Stimulated activated naive CD8-positive, alpha-beta T cell treated with anti-CD3 and anti-CD28 coated beads, Interleukin-15, Interleukin-2, amounts not matched to agents 100 U/mL and 50 U/mL, for 24 hours (primary cell): ENCODE results near the gene EPS8L3.
"Not testable (repeated sequence)": the region's sequence is repeated elsewhere in the genome, so short reads cannot be mapped to it uniquely, and the experiment has no call there.

ENCODE experiments used
- ATAC-seq: fragments of 150-1000 bp; cut with Tn5 transposase; one replicate; pipeline ENCODE4 v1.10.0; 2021
- DNase-seq: peaks from one replicate; pipeline ENCODE4 v3.0.0; 2021

Gene EPS8L3, protein sequence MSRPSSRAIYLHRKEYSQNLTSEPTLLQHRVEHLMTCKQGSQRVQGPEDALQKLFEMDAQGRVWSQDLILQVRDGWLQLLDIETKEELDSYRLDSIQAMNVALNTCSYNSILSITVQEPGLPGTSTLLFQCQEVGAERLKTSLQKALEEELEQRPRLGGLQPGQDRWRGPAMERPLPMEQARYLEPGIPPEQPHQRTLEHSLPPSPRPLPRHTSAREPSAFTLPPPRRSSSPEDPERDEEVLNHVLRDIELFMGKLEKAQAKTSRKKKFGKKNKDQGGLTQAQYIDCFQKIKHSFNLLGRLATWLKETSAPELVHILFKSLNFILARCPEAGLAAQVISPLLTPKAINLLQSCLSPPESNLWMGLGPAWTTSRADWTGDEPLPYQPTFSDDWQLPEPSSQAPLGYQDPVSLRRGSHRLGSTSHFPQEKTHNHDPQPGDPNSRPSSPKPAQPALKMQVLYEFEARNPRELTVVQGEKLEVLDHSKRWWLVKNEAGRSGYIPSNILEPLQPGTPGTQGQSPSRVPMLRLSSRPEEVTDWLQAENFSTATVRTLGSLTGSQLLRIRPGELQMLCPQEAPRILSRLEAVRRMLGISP

DNA sequence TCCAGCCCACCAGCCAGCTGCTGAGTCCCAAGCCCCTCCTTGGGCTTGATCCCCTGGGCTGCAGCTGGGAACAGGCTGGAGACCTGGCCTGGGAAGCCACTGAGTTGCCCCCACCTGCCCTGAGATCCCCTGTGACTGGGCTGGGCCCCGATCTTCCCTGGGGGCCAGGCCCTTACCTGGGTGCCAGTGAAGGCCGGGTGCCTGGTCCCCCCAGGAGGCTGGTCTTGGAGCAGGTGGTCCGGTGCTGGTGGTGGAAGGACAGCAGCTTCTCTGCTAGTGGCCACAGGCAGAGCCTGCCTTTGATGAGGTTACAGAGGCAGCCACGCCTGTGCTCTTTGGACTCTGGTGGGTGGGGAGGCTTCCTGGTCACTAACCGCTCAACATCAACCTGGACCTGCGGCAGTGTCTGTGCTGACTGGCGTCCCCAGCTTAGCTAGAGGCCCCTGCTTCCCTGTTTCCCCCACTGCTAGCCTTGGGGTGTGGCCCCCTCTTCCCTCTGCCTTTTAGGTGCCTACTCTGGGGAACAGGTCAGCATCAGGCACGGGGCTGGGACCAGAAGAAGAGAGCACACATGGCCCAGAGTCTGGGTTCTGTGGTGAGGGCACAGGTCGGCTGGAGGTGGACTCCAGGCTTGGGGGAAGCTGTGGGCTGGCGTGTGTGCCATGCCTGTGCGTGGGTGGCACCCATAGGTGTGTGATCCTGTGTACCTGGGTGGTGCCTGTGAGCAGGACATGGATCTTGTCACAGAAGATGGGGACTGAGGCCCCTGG lies at the start of gene EPS8L3:
Gene EPS8L3, minus strand, starts transcription at position 278 of the 770 bp plus-strand sequence. CDS start 2,174 bp downstream, outside the sequence.
- DNase-seq: no peak
- no peak for ATAC-seq

DNA sequence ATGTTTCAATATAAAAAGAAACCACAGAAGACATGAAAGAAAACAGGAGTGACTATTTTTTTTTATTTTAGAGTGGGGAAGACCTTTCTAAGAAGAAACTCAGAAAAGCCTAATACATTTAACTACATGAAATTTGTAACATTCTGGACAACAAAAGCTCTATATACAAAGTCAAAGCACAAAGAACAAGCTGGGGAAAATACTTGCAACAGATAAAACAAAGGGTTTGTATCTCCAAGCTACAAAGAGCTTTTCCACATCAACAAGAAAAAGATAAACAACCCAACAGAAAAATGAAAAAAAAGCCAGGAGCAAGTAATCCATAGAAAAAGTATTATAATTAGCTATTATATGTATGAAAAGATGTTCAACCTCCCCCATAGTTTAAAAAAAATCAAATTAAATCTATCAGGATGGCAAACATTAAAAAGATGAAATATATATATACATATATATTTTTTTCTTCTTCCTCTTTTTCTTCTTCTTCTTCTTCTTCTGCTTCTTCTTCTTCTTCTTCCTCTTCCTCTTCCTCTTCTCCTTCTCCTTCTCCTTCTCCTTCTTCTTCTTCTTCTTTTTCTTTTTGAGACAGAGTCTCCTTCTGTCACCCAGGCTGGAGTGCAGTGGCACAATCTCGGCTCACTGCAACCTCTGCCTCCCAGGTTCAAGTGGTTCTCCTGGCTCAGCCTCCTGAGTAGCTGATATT lies 49.1 kb upstream of the EPS8L3 start:
- DNase-seq: no peak
- ATAC-seq: no peak

DNA sequence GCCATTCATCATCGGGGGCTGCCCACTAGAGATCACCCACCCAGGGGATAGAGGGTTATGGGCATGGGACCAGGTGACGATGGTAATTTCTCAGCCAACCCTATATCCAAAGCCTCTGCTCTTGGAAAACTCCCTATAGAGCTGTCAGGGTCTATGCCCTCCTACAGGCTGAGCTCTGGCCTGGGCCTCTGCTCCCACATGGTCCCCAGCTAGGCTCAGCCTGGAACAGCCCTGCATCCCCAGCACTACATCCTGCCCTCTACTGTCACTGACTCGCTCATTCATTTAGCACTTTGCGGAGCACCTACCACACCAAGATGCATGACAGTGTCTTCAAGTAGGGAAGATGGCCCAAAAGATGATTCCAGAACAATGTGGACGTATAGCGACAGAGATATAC lies 45.0 kb upstream of the EPS8L3 start:
- ATAC-seq (no peak), DNase-seq (no peak)

DNA sequence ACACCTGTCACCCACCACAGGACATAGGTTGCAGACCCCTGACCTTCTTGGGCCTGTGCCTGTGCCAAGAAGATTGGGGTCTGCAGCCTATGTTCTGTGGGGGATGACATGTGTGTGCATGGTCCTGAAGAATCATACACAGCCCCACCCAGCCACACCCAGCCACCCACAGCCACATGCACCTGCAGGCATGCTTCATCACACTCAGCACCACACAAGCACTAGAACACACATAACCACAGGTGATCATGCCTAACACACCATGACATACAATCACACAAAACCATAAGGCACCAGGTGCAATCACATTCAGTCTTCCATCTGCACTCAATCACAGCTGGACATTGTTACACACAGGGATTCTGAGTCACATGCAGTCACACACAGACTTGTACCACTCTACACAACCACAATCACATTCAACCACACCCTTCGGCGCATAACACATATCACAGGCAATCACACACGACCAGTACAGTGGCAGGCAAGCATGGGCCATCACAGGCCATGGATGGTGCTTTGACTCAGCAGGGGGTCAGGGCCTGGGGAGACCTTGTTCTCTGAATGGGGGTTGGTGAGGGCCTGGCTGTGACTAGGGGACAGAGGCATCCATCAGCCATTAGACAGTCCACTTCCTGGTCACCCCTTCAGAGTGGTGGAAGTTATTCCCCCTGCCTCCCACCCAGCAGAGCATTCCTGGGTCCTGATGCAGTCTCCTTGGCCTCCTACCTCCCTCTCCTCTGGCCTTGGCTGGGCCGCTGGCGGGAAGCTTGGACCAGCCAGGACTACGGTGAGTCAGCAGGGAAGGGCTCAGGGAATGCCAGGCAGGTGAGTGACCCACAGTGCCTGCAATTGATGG lies 44.3 kb upstream of the EPS8L3 start:
- DNase-seq (no peak), ATAC-seq (peak; percentile 15)

DNA sequence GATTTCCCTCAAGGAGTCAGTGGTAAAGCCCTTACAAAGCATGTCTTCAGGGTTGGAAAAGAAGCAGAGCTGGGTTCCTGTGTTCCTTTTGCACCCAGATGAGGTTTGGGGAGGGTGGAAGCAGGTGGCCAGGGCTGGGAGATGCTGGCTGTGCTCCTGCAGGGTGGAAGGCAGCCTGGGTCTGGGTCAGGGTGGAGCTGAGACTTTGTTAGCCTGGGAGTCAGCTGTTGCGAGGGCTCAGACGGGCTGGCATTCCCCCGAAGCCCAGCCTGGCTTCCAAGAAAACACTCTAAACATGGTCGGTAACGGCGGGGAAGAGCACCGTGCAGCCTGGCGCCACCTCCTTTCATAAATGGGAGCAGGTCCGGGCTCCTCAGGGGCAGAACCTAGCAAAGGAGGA lies 43.7 kb upstream of the EPS8L3 start:
- DNase-seq (no peak), ATAC-seq (no peak)

DNA sequence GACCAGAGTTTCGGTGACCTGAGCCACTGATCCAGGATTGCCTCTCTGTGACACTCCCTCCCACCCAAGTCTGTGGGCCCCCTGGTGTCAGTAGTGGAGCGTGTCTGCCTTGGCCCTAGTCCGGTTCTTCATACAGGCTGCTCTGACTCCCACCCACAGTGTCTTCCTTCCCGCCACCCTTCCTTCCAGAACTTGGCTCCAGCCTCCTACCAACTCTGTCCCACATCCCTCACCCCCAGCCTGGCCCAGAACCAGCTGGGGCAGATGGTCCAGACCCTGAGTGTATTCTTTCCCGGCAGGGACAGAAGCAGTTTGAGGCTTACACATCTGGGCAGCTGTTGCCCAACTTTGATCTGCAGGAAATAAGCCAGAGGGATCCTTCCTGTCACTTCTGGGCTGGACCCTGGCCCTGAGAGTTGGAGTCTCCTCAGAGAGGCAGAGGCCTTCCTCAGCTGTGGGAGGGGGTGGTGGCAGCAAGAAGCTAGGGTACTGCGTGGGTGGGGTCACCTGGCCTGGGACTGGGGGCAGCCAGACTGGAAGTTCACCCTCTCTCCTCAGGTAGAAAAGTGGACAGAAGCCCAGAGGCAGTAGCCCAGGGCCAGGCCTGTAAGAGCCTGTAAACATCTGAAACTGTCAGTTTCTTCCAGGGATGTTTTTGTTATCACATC lies 43.1 kb upstream of the EPS8L3 start:
- ATAC-seq (no peak), DNase-seq (no peak)

DNA sequence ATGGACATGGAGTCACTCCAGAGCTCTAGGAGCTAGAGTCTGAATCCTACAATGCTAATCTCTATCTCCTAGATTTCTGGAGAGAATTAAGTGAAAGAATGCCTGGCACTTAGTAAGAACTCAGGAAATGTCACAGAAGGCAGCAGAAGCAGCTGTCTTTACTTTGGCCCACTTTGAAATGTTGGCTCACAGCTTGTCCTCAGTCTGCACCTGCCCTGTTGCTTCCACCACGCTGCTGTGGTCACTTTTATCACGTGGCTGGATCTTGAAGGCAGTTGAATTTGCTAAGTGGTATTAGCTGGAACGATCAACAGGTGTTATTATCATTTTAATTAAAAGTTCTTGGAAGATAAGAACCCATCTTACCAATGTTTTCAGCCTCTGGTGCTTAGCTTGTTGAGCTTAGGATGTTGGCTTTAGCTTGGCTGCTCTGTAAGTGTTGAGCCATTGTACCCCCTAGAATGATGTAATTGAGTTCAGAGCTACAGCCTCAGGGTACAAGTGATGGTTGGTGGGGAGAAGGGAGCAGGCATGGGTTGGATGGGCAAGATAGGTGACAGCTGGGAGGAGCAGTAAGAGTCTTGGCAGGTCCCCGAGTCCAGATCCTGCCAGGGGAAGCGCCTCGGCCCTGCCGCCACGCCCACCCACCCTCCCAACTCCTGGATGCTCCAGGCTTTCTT lies 41.9 kb upstream of the EPS8L3 start:
- DNase-seq (no peak), ATAC-seq (no peak)

DNA sequence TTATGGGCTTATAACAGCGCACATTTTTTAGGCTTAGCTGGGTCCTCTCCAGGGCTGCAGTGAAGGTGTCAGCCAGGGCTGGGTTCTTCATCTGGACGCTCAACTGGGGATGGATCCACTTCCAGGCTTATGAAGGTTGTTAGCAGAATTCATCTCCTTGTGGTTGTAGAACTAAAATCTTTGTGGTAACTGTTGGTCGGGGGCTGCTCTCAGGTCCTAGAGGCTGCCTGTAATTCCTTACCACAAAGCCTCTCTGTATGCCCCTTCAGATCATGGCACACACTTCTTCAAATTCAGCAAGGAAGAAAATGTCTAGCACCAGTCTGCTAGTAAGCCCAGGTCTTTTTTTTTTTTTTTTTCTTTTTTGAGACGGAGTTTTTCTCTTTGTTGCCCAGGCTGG lies 40.9 kb upstream of the EPS8L3 start:
- ATAC-seq: no peak
- DNase-seq: no peak

DNA sequence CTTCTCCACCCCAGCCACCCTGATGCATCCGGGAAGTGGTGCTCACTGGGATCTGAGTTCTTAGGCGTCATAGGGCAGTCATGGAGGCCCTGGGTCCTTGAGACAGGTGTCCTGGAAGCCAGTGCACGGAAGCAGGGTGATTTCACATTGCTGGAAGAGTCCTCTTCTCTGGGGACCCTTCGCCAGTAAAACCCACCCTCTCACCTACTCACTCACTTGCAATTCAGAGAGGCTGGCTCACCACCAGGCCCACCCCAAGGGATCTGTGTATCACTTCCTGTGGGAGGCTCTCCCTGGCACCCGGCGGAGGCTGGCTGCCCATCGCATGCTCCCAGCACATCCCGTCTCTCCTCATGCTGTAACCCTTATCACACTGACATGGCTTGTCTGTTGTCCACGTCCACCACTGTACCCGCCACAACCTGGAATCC lies 40.2 kb upstream of the EPS8L3 start:
- ATAC-seq: no peak
- no peak for DNase-seq

DNA sequence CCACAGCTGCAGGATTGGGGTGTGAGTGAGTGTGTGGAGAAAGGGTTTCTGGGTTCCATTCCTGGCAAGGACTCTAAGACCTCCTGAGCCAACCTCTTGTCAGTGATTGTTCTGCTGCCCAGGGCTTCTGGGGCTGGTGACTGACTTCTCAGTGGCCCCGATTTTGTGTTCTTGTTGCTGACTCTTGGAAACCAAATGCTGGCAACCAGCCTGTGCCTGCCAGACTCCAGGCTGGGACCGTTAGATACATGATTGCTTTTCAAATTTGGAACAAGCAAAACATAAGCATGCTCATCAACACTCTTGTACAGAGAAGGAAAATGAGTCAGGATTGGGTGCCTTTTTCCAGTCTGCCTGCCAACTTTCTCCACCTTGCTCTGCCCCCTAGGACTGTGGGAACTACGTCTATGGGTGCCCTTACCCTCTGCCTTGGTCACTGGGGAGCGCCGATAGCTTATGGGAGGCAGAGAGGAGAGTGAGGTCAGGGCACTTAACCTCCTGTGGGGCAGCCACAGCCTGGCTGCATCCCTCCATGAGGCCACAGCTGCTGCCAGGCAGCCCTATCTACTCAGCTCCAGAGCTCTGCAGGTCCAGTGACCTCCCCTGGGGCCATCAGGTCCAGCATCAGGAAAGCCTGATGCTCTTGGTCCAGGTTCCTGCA lies 39.3 kb upstream of the EPS8L3 start:
- DNase-seq: no peak
- peak; percentile 15 for ATAC-seq

DNA sequence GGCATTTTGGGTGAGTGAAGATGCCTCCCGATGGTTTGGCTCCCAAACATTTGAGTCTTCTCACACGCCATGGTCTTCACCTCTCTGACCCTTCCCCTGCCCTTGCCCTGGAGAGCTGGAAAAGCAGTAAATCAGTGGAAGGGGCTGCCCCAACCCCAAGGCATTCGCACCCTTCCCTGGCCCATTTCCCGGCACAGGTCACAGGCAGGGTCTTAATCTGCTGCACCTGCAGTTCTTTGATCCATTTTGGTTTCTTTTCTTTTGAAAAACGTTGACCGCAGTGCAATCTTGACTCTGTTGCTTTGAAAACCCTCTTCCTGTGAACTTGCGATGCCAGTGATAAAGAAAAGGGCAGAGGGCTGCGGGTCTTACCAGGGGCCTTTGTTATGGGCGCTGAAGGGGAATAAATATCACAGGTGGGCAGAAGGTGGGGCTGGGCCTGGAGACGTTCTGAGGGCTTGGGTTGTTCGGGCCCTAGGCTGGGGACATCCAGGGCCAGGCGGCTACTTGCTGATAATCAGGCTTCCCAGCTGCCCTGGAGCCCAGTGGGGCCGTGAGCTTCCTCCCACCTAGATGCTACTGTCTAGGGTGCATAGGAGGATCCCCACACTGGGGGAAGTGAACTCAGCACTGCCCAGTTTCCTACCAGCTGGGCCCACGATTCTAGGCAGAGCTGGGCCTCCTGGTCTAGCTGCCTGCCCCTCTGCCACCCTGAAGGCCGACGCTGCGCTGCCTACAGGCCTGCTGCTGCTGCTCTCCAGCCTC lies 38.6 kb upstream of the EPS8L3 start:
- peak; percentile 53 for DNase-seq
- peak; percentile 72 for ATAC-seq

DNA sequence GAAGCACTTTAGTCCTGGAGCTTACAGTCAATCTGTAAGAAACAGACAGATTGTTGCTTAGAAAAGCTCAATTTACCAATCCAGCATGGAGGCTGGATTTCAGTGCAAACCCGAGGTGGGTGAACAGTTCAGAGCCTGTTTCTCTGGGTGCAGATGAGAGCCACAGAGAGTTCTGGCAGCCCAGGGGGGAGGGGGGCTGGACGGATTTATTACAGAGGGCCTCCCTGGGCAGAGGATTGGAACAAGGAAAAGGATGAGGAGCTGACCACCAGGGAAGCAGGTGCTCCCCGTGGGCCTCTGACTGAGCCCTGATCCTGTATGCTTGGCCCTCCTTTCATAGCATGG lies 38.0 kb upstream of the EPS8L3 start:
- ATAC-seq: no peak
- DNase-seq: no peak

DNA sequence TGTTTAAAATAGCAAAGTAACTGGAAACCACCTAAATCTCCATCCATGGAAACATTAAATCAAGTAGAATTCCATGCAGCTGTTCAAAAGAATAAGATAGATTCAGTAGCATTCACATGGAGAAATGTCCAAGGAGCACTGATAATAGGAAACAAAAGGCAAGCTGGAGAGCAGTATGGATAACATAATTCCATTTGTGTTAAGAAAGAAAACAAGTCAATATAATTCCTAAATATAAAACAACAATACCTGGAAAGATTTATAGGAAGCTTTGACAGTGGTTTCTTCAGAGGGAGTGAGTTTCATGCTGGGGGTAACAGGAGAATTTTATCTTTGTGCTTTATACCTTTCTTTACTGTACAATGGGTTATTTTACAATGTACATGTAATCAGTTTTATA lies 36.6 kb upstream of the EPS8L3 start:
- no peak for DNase-seq
- no peak for ATAC-seq

DNA sequence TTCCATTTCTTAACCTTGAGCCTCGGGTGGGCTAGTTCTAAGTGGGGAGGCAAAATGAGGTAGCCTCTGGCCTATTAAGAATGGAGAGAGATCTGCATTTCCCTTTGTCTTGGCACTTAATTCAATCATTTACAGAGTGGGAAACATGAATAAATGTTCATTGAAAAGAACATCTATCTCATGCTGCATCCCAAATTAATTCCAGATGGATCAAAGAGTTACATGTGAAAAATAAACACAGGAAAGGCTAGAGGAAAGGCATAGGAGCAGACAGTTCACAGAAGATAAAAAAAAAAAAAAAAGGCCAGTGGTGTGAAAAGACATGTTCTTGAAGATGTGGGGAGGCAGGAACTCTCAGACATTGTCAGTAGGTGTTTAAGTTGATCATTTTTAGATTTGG lies 35.7 kb upstream of the EPS8L3 start:
- no peak for DNase-seq
- ATAC-seq: no peak

DNA sequence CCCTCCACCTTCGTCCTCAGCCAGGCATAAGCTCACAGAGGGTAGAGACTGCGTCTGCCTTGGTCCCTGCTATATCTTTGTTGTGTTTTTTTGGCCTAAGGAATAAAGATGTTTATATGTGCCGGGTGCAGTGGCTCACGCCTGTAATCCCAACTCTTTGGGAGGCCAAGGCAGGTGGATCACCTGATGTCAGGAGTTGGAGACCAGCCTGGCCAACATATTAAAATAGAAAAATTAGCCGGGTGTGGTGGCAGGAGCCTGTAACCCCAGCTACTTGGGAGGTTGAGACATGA lies 33.5 kb upstream of the EPS8L3 start:
- not testable (repeated sequence) for ATAC-seq, DNase-seq

DNA sequence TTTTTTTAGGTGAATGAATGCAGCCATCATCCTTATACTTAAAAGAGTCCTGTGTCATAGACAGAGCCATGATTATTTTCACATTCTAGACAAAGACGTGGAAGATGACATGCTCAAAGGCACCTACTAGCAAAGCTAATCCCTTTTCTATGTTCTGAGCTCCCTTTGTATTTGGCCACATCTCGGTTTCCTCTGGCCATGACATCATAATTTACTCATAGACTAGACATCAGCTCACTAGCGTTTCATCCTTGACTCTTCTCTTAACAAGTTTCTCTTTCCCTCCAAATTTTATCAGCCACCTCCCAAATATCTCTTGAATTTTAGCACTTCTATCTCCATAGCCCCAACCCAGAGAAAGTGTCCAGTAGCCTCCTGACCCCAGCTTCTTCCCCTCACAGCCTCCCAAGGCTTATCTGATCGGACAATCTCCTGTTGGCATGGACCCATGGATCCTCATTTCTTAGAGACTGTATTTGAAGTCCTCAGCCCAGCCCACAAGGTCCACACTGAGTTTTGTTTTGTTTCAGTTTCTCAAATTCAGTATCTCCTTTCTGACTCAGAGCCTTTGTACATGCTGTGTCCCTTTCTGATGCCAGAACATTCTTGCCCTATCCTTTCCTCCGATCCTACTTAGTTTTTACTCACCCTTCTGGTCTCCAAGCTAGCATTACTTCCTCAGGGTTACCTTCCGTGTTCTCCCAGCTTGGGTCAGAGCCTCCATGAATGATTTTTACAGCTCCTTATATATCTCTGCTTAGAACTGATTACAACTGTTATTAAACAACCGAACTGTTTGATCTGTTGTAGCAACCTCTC lies 33.0 kb upstream of the EPS8L3 start:
- DNase-seq: no peak
- ATAC-seq: no peak

DNA sequence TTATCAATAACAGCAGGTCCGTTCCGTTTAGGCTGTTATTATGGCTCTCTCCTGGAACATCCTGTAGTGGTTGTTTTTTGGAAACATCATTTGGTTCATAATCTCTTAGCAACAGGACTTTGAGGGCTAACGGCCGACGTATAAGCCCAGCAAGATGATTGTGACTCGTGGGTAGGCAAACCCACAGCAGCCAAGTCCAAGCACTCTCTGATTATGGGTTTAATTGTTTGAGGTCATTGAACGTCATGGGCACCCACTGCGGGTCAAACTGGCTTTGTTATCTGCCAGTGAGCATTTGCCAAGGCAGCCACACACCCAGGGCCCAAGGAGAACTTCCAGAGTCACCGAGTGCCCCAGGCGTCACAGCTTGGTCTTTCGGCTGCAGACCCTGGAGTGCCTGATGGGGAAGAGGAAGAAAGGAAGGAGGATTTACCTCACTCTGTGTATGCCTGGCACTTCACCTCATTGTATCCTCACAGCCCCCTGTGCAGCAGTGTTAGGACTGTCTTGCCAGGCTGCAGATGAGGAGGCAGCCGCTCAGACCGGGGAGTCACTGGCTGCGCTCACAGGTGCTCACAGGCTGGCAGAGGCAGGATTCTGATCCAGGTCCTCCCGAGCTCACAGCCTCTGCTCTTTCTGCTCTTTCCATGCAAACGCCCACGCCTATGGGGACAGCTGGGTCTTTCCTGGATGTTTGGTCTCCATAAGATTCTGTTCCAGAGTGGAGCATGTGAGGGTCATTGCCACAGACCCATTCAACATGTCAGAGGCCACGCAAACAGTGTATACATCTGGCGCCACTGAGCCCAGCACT lies 30.8 kb upstream of the EPS8L3 start:
- DNase-seq: no peak
- no peak for ATAC-seq
